Measurements from ENCODE around the gene TNFRSF18.

GRCh38 chr1:1198423-1199140, 7.8 kb downstream of the TNFRSF18 start:
- TF ChIP-seq CTCF (IDR thresholded peaks at IDR 0.05), result no peak
- no peak for TF ChIP-seq POLR2A (IDR thresholded peaks at IDR 0.05)

All from thyroid gland (tissue), 4 donors.